Muscle layer of duodenum (tissue), 2 donors: Measurements from ENCODE around the gene GAPDHS.

Experiments used
- H3K27ac ChIP-seq: one replicate; pipeline ENCODE4 v1.7.0; 2013; ENCODE audit warnings: mild to moderate bottlenecking, low read length
- H3K27me3 ChIP-seq: one replicate; pipeline ENCODE4 v1.7.0; 2013; ENCODE audit warnings: low read depth, mild to moderate bottlenecking, control low read depth, low read length
- H3K36me3 ChIP-seq, 2 donors: one replicate each; pipeline ENCODE4 v1.7.0; 2013; ENCODE audit warnings: low read length in 2 of 2, control low read depth in 1 of 2, mild to moderate bottlenecking in 1 of 2; ENCODE audit not compliant: insufficient read depth in 2 of 2, control insufficient read depth in 1 of 2
- H3K4me1 ChIP-seq, 2 donors: one replicate each; pipeline ENCODE4 v1.7.0; 2013; ENCODE audit warnings: low read length in 2 of 2, mild to moderate bottlenecking in 2 of 2, control low read depth in 1 of 2, moderate library complexity in 1 of 2; ENCODE audit not compliant: insufficient read depth in 2 of 2, control insufficient read depth in 1 of 2
- H3K4me3 ChIP-seq, 2 donors: one replicate each; pipeline ENCODE4 v1.7.0; 2013; ENCODE audit warnings: low read length in 2 of 2, low read depth in 1 of 2, mild to moderate bottlenecking in 1 of 2
- H3K9me3 ChIP-seq, 2 donors: one replicate each; pipeline ENCODE4 v1.7.0; 2013; ENCODE audit warnings: low read length in 2 of 2, control low read depth in 1 of 2, mild to moderate bottlenecking in 1 of 2; ENCODE audit not compliant: control insufficient read depth in 1 of 2
- donor health status: healthy.

GAPDHS gene

DNA sequence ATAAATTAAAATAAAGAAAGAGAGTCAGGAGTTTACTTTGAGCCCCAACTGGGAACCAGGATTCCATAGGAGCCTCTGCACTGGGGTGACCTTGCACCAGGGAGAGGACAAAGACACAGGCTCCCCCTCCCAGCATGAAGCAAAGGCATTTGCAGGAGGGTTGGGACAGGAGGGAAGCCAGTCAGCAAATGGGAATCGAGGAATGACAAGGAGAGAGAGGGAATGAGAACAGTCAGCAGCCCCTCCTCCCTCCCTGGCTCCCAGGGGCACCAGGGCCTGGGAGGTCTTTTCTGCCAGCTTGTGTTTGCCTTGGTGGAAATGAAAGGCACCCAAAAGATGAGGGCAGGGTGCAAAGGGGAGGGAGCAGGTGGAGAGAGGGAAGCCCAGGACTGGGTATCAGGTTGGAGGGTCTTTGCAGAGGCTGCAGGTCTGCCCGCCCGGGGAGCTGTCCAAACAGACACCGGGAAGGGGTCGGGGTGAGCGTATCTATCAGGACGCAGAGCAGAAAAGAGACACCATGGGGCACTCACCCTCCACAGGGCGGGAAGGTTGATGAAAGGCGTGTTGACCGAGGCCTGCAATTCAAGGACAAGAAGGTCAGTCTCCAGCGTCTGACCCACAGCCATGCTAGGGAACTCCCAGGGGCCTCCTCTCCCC lies 8.9 kb upstream of the GAPDHS start:
- no peak overlapping the region for H3K4me3 ChIP-seq
- H3K36me3 ChIP-seq: no peaks in the 10 kb centered on the region
- no peaks in the 10 kb centered on the region for H3K27me3 ChIP-seq
- H3K4me1 ChIP-seq: no peaks in the 10 kb centered on the region
- no peaks in the 10 kb centered on the region for H3K9me3 ChIP-seq
- H3K27ac ChIP-seq: no peak overlapping the region

DNA sequence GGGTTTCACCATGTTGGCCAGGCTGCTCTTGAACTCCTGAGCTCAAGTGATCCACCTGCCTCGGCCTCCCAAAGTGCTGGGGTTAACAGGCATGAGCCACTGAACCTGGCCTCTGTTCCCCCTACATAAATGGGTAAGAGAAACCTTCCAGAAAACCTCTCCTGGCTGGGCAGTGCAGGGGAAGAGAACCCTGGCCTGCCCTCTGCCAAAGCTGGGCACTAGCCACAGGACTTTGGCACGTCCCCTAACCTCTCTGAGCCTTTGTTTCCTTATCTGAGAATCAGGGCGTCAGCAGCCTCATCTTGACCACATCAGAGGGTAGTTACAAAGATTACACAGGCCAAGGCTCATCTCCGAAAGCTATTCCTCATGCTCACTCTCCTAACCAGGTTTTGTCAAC lies 7.4 kb upstream of the GAPDHS start:
- Histone ChIP-seq H3K4me3 (no peak overlapping the region), H3K27me3 (no peaks in the 10 kb centered on the region), H3K9me3 (no peaks in the 10 kb centered on the region), H3K27ac (no peak overlapping the region), H3K4me1 (no peaks in the 10 kb centered on the region), H3K36me3 (no peaks in the 10 kb centered on the region)

DNA sequence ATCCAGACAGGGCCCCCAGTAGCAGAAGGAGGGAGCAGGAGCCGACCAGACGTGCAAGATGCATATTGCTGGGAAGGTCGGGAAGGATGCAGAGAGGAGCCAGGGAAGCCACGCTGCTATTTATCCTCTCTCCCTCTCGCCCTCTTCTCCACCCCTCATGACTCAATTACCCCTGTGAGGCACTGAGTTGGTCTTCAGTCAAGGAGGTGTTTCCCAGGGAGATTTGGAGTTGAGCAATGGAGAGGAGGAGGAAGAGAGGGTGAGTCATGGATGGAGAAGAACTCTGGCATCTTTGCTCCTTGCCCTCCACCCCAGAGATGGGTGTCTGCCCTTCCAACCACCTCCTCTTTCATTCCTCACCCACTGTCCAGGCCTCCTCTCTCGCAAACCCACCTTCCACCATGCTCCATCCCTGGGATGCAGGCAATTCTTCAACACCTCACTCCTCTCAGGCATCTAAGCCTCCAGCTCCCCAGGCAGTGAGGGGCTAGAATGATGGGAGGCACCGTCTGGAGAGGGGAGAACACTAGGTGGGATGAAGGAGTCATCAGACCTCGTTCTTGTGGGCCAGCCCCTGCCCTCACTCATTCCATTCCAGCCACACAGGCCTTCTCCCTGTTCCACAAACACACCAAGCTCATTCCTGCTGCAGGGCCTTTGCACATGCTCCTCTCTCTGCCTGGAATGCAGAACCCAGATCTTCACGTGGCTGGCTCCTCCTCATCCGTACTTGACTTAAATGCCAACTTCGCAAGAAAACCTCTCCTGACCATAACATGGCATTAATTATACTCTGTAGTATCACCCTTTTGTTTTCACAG lies 4.8 kb upstream of the GAPDHS start, which contains the start of gene SBSN:
Gene SBSN, minus strand, starts transcription at position 94 of the 821 bp plus-strand sequence. Its CDS starts 30 bp downstream, at position 64.
- Histone ChIP-seq H3K27ac (no peak within 1 kb of the TSS), H3K9me3 (no peaks in the 10 kb centered on the region), H3K4me3 (no peak within 1 kb of the TSS), H3K4me1 (no peaks in the 10 kb centered on the region), H3K27me3 (peaks cover 3% of the 10 kb centered on the region), H3K36me3 (no peaks in the 10 kb centered on the region)

DNA sequence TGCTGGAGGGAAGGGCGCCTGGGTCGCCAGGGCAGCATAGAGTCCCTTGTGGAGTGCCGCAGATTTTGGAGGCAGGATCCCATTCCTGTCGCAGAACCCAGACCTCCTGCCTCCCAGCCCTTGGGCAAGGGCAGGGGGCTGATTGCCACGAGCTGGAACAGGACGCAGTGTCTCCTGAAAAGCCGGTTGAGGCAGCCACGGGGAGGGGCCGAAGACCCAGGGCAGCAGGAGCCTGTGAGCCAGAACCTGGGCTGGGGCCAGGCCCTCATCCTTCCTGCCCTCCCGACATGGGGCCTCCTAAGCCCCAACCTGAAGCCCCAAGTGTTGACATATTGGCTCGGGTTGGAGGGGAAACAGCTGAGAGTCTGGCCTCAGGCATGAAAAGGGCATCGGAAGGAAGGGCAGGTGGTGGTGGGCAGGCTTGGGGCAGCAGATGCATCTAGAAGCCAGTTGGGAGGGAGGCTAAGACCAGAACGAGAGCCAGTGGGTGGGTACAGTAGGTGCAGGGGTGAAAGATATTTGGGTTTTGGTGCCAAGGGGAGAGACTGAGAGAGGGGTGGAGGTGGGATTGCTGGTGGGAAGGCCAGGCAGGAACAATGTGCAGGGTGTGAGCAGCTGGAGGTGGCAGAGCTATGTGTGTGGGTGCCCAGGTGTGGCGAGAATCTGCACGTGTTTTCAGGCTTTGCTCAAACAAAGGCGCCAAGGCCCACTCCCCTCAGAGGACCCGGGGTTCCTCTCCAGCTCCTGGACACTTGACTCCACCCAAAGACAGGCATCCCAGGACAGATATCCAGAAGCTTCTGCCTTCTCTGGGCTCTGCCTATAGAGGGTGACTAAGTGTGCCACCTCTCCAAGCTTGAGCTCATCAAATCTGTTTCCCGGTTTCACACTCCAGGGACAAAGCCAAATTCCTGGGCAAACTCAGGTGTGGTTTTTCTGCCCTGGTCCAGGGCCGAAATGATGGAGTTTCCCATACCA lies 3.7 kb upstream of the GAPDHS start:
- H3K27me3 ChIP-seq: peaks cover 13% of the 10 kb centered on the region
- no peak overlapping the region for H3K27ac ChIP-seq

DNA sequence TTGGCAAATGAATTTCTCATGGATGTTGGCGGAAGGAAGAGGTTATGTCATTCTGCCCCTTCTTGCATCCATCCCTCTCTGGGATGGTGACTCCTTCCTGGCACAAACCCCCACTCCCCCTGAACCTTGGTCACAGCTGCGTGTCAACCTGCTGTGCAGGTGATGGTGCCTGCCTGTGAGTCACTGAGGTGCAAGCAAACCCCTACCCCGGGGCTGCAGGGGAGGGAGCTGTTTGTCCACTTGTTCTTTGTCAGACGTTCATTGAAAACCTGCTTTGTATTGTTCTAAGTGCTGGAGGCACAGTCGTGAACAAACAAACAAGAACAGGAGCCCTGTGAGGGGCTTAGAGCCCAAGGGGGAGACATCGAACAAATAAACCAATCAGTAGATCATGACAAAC lies 2.0 kb upstream of the GAPDHS start:
- no peak overlapping the region for H3K27ac ChIP-seq
- H3K27me3 ChIP-seq: peaks cover 16% of the 10 kb centered on the region
- no peaks in the 10 kb centered on the region for H3K4me1 ChIP-seq
- no peak overlapping the region for H3K4me3 ChIP-seq
- H3K9me3 ChIP-seq: no peaks in the 10 kb centered on the region
- no peaks in the 10 kb centered on the region for H3K36me3 ChIP-seq

More for the DNA sequence above, 3.7 kb upstream of the GAPDHS start:
- Histone ChIP-seq H3K9me3 (no peaks in the 10 kb centered on the region), H3K4me1 (no peaks in the 10 kb centered on the region), H3K4me3 (no peak overlapping the region), H3K36me3 (no peaks in the 10 kb centered on the region)

DNA sequence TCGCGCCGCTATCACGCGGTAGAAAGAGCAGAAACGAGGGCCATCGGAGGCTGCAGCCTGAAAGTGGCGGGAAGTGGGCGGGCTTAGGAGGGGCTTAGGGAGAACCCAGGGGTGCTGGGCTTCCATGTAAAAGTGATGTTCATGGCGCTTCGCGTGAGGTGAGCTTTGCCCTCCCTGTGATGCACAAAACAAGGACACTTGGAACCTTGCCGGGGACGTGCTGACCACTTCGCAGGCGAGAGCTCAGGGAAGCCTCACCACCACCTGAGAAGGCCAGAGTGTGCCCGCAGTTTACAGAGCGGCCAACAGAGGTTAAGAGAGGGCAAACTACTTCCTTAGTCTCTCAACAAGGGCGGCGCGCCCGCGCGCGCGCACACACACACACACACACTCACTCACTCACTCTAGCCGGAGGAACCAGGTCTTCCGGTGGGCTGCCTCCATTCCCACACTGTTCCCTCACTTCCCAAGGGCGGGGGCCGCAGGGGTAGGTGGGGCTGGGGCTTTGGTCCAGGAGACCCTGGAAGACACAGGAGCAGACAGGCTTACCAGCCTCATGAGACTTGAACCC lies 651 bp downstream of the GAPDHS start:
- H3K27ac ChIP-seq: no peak overlapping the region
- H3K4me3 ChIP-seq: no peak overlapping the region
- H3K9me3 ChIP-seq: no peaks in the 10 kb centered on the region
- no peaks in the 10 kb centered on the region for H3K4me1 ChIP-seq
- H3K36me3 ChIP-seq: no peaks in the 10 kb centered on the region
- peaks cover 16% of the 10 kb centered on the region for H3K27me3 ChIP-seq

DNA sequence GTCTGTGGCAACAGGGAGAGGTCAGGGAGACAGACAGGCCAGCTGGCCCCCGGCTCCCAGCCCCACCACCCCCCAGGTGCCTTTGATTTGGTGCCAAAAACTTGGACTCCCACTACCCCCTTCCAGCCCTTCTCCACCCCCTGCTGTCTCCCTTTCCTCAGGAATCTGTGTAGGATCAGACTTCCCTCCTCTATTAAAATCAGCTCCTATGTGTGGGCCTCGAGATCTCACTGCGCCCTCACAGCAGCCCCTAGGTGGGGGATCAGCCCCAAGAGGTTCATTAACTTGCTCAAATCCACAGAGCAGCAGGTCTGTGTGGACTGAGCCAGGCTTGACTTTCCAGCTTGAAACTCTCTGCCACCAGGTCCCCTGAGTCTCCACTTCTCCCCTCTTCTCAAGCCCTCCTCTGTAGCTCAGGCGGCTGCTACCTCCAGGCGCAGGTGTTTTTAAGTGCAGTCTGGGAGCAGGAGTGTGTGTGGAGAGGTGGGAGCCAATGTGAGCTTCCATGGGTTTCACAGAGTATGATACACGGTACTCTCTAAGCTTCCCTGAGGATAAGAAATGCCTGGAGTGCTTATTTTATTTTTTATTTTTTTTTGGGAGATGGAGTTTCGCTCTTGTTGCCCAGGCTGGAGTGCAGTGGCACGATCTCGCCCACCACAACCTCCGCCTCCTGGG lies 1.7 kb downstream of the GAPDHS start:
- H3K27ac ChIP-seq: no peak overlapping the region
- H3K36me3 ChIP-seq: no peaks in the 10 kb centered on the region
- H3K9me3 ChIP-seq: no peaks in the 10 kb centered on the region
- no peaks in the 10 kb centered on the region for H3K4me1 ChIP-seq
- peaks cover 16% of the 10 kb centered on the region for H3K27me3 ChIP-seq
- no peak overlapping the region for H3K4me3 ChIP-seq

DNA sequence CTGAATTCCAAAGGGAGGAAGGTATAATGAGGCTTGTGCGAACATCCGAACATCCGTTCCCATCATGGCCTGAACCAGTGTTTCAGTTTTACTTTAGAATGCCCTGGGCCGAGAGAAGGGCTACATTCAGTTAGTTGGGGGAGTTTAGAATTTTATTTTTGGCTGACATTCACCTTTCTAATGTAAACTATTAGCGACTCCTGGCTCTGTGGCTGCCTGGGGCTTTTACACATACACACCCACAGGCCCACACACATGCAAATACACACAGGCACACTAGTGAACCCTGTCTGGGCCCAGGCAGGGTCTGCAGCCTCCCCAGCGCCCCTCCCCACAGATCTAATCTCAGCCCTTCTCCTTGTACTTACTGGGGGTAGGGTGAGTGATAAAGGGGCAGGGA lies 6.1 kb downstream of the GAPDHS start:
- H3K4me3 ChIP-seq: no peak overlapping the region
- no peaks in the 10 kb centered on the region for H3K36me3 ChIP-seq
- no peaks in the 10 kb centered on the region for H3K9me3 ChIP-seq
- H3K4me1 ChIP-seq: peaks cover 0 to 2% of the 10 kb centered on the region in 2 donors
- peaks cover 5% of the 10 kb centered on the region for H3K27me3 ChIP-seq
- no peak overlapping the region for H3K27ac ChIP-seq

DNA sequence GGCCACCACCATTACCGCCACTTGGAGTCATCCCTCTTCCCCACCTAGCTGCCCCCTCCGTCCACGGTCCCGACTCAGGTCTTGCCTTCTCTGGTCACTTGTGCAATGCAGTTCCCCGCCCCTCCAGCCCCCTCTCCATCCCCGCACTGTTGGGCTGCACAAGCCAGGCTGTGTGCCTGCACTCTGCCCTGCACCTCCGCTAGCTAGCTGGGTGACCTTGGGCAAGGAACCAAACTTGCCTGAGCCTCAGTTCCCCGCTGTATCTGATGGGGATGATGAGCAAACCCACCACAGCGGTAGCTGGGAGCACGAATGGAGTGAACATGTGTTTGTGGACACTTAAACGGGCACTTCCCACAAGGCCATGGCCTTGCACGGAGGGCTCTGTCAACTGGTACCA lies 6.6 kb downstream of the GAPDHS start:
- Histone ChIP-seq H3K4me1 (peaks cover 4 to 7% of the 10 kb centered on the region in 2 donors), H3K9me3 (no peaks in the 10 kb centered on the region), H3K27me3 (no peaks in the 10 kb centered on the region)

DNA sequence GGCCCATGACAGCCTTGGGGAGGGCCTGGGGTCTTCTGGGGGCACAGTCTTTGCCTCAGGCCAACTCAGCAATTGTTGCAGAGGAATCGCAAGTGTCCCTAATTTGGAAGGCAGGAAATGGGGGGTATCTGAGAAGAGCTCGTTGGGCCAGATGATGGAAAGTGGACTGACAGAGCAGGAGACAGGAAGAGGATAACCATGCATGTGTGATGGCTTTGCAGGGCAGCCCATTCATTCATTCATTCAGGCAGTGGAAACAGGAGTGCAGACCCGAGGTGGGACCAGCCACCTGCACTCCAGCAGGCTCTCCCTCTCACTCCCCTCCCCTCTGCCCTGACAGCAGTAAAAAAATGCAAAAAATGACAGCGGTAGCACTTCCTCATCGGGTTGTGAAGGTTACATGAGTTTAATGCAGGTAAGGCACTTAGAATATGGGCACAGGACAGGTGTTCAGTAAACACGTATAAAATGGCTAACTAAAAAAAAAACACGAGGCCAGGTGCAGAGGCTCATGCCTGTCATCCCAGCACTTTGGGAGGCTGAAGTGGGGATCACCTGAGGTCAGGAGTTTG lies 7.2 kb downstream of the GAPDHS start:
- Histone ChIP-seq H3K36me3 (no peaks in the 10 kb centered on the region), H3K9me3 (no peaks in the 10 kb centered on the region), H3K4me3 (no peak overlapping the region), H3K27me3 (no peaks in the 10 kb centered on the region), H3K27ac (no peak overlapping the region), H3K4me1 (peaks cover 4 to 8% of the 10 kb centered on the region in 2 donors)

More for the DNA sequence above, 6.6 kb downstream of the GAPDHS start:
- Histone ChIP-seq H3K27ac (no peak overlapping the region), H3K4me3 (no peak overlapping the region), H3K36me3 (no peaks in the 10 kb centered on the region)
